Measurements from ENCODE around the gene VOPP1. TPM values are rescaled to one million over a fixed set of nuclear protein-coding genes. Genes with fewer than 3 reads are reported as not detected.
A peak's percentile ranks its signal among the peaks of the same experiment; 100 is the strongest.
"Not testable (repeated sequence)": the region's sequence is repeated elsewhere in the genome, so short reads cannot be mapped to it uniquely, and the experiment has no call there.

Gene VOPP1
- total RNA-seq (10 to 100 TPM; 49.6 to 53.1 TPM), total RNA-seq (26.7 to 123 (median 76.0) reads per million in 172 experiments)
- 89.9 TPM for polyA plus RNA-seq (2013, experiment 1 of 2)
- polyA plus RNA-seq (2013, experiment 2 of 2) = 92.2 TPM

GRCh38 chr7:55572378-55573233 lies at the start of gene VOPP1:
Gene VOPP1, minus strand, starts transcription at chr7:55572502. Its CDS starts 178 bp downstream, at chr7:55572324.
- peaks cover 59% of the 10 kb centered on the region for H3K4me1 ChIP-seq (ENCODE audit: insufficient read depth, low read length)
- POLR2A ChIA-PET = interaction anchor here (0.6 to 3.5 kb wide), 12 partner anchors 11 to 479 kb away, joined by 3 to 39 read pairs (median 4); partner anchors contain the start of genes CCT6A, LANCL2 and PSPH
- CTCF ChIA-PET = interaction anchor here (1.2 kb wide), 1 partner anchor 21 kb away, joined by 4 read pairs; no protein-coding TSS in a partner anchor
- intact Hi-C loops (cut with DNase I, micrococcal nuclease) = loop anchor here (5.0 to 10.0 kb wide), 6 partner anchors 35 to 815 kb away; partner anchors contain the start of genes LANCL2 (in 2 of the 2), NIPSNAP2 (in 1 of the 2) and SEC61G (in 1 of the 2)
- H3K27me3 ChIP-seq (ENCODE audit: control insufficient read depth in 1 of 2, insufficient read depth in 2 of 2, low read length in 2 of 2) = no peaks in the 10 kb centered on the region
- no peaks in the 10 kb centered on the region for H3K9me3 Mint-ChIP-seq
- H3K36me3 Mint-ChIP-seq (ENCODE audit: low read depth) = peaks cover 19% of the 10 kb centered on the region
- H3K4me1 Mint-ChIP-seq (ENCODE audit: low read depth) = peaks cover 63% of the 10 kb centered on the region
- peaks cover 6% of the 10 kb centered on the region for H3K36me3 ChIP-seq (ENCODE audit: insufficient read depth, low read length)
- ATAC-seq (ENCODE audit: poor library complexity) (peak; percentile 38), DNase-seq (peak in 13 of 14 experiments; percentile 35 to 90 (median 57))
- H3K4me3 Mint-ChIP-seq = peak within 1 kb of the TSS; percentile 96
- peak within 1 kb of the TSS; percentile 85 for H3K4me3 ChIP-seq (ENCODE audit: low read length)
- no peaks in the 10 kb centered on the region for H3K9me3 ChIP-seq (ENCODE audit: control insufficient read depth in 1 of 2, insufficient read depth in 1 of 2, low read length in 2 of 2)
- no peak for TF ChIP-seq CTCF (IDR thresholded peaks at IDR 0.05)
- H3K27me3 Mint-ChIP-seq = no peaks in the 10 kb centered on the region
- peak within 1 kb of the TSS; percentile 75 to 89 for H3K27ac ChIP-seq (ENCODE audit: low read depth in 1 of 2, low read length in 2 of 2)
- H3K27ac Mint-ChIP-seq = peak within 1 kb of the TSS; percentile 87

GRCh38 chr7:55618913-55619312 lies 46.6 kb upstream of the VOPP1 start:
- CTCF ChIA-PET = no interaction called here
- Mint-ChIP-seq H3K4me1 (ENCODE audit: low read depth) (no peaks in the 10 kb centered on the region), H3K4me3 (no peak overlapping the region)

DNA sequence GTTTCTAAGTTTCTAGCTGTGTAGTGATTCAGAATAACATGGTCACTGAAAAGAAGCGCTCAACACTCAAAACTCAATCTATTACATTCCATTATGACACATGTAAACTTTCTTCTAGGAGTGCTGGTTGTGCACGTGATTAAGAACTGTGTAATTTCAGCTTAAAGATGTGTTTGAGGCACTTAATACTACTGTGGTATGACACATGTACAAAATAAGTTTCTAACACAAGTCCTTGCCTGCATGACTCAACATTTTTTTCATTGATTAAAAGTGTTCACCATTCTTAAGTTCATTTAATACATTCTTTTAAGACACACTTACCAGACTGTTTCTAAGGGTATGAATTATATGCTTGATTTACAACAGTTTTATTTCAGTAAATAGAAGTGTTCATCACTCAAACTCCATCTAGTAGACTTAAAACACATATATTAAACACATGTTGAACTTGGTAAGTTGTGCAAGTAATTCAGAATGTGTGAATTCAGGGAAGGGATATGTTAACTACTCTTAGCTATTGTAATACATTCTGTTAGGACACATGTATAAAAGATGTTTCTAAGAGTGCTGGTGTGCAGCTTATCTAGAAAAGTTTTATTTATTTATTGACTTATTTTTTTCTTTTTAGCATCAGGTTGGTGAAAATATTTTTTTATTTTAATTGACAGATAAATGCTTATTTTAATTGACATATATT lies 42.2 kb upstream of the VOPP1 start:
- H3K36me3 ChIP-seq (ENCODE audit: insufficient read depth, low read length); POLR2A ChIA-PET; intact Hi-C loops (cut with DNase I, micrococcal nuclease); H3K36me3 Mint-ChIP-seq (ENCODE audit: low read depth); CTCF ChIA-PET; H3K9me3 Mint-ChIP-seq; H3K27ac ChIP-seq (ENCODE audit: low read depth in 1 of 2, low read length in 2 of 2); DNase-seq; ATAC-seq (ENCODE audit: poor library complexity); H3K4me1 Mint-ChIP-seq (ENCODE audit: low read depth); H3K4me3 ChIP-seq (ENCODE audit: low read length); H3K9me3 ChIP-seq (ENCODE audit: control insufficient read depth in 1 of 2, insufficient read depth in 1 of 2, low read length in 2 of 2); H3K4me3 Mint-ChIP-seq; H3K27me3 ChIP-seq (ENCODE audit: control insufficient read depth in 1 of 2, insufficient read depth in 2 of 2, low read length in 2 of 2); H3K27ac Mint-ChIP-seq; H3K4me1 ChIP-seq (ENCODE audit: insufficient read depth, low read length): not testable (repeated sequence)
- peaks cover 20% of the 10 kb centered on the region for H3K27me3 Mint-ChIP-seq

More at GRCh38 chr7:55618913-55619312, 46.6 kb upstream of the VOPP1 start:
- Mint-ChIP-seq H3K27ac (no peak overlapping the region), H3K36me3 (ENCODE audit: low read depth) (peaks cover 3% of the 10 kb centered on the region), H3K9me3 (peaks cover 2% of the 10 kb centered on the region), H3K27me3 (peaks cover 41% of the 10 kb centered on the region)
- POLR2A ChIA-PET = no interaction called here
- Histone ChIP-seq H3K4me1 (ENCODE audit: insufficient read depth, low read length) (no peaks in the 10 kb centered on the region), H3K36me3 (ENCODE audit: insufficient read depth, low read length) (no peaks in the 10 kb centered on the region), H3K4me3 (ENCODE audit: low read length) (no peak overlapping the region), H3K9me3 (ENCODE audit: control insufficient read depth in 1 of 2, insufficient read depth in 1 of 2, low read length in 2 of 2) (peaks cover 0 to 8% of the 10 kb centered on the region in 2 experiments), H3K27me3 (ENCODE audit: control insufficient read depth in 1 of 2, insufficient read depth in 2 of 2, low read length in 2 of 2) (peaks cover 0 to 4% of the 10 kb centered on the region in 2 experiments), H3K27ac (ENCODE audit: low read depth in 1 of 2, low read length in 2 of 2) (no peak overlapping the region)
- ATAC-seq (ENCODE audit: poor library complexity) (no peak), DNase-seq (no peak)
- TF ChIP-seq CTCF (IDR thresholded peaks at IDR 0.05) = no peak
- intact Hi-C loops (cut with DNase I, micrococcal nuclease) = no loop called here

GRCh38 chr7:55609726-55610125 lies 37.4 kb upstream of the VOPP1 start:
- H3K9me3 Mint-ChIP-seq; POLR2A ChIA-PET; H3K9me3 ChIP-seq (ENCODE audit: control insufficient read depth in 1 of 2, insufficient read depth in 1 of 2, low read length in 2 of 2); H3K27me3 Mint-ChIP-seq; H3K4me1 Mint-ChIP-seq (ENCODE audit: low read depth); ATAC-seq (ENCODE audit: poor library complexity); H3K27ac Mint-ChIP-seq; H3K4me1 ChIP-seq (ENCODE audit: insufficient read depth, low read length); H3K4me3 ChIP-seq (ENCODE audit: low read length); H3K36me3 ChIP-seq (ENCODE audit: insufficient read depth, low read length); H3K27ac ChIP-seq (ENCODE audit: low read depth in 1 of 2, low read length in 2 of 2); H3K4me3 Mint-ChIP-seq; DNase-seq; CTCF ChIA-PET; intact Hi-C loops (cut with DNase I, micrococcal nuclease); H3K36me3 Mint-ChIP-seq (ENCODE audit: low read depth); H3K27me3 ChIP-seq (ENCODE audit: control insufficient read depth in 1 of 2, insufficient read depth in 2 of 2, low read length in 2 of 2): not testable (repeated sequence)

GRCh38 chr7:55605661-55606060 lies 33.4 kb upstream of the VOPP1 start:
- POLR2A ChIA-PET; H3K36me3 Mint-ChIP-seq (ENCODE audit: low read depth); H3K4me1 ChIP-seq (ENCODE audit: insufficient read depth, low read length); H3K4me1 Mint-ChIP-seq (ENCODE audit: low read depth); CTCF ChIA-PET; H3K27ac Mint-ChIP-seq; H3K9me3 ChIP-seq (ENCODE audit: control insufficient read depth in 1 of 2, insufficient read depth in 1 of 2, low read length in 2 of 2); intact Hi-C loops (cut with DNase I, micrococcal nuclease); H3K27me3 ChIP-seq (ENCODE audit: control insufficient read depth in 1 of 2, insufficient read depth in 2 of 2, low read length in 2 of 2); H3K36me3 ChIP-seq (ENCODE audit: insufficient read depth, low read length); H3K4me3 ChIP-seq (ENCODE audit: low read length); H3K4me3 Mint-ChIP-seq; H3K27me3 Mint-ChIP-seq; DNase-seq; H3K27ac ChIP-seq (ENCODE audit: low read depth in 1 of 2, low read length in 2 of 2); ATAC-seq (ENCODE audit: poor library complexity); H3K9me3 Mint-ChIP-seq: not testable (repeated sequence)

All from CD4-positive, alpha-beta T cell (primary cell).